ENCODE data around the gene TM4SF5.

Gene TM4SF5

GRCh38 chr17:4748686-4749085 is 23.0 kb upstream of the TM4SF5 start:
- no peak for DNase-seq

GRCh38 chr17:4750606-4751005 is 21.1 kb upstream of the TM4SF5 start:
- no peak for DNase-seq

- DNase-seq: no peak
These were observed 19.8 kb upstream of the TM4SF5 start for GRCh38 chr17:4751932-4752331.

GRCh38 chr17:4753392-4753791 is 18.3 kb upstream of the TM4SF5 start:
- no peak for DNase-seq

- DNase-seq: no peak
These were observed 11.9 kb upstream of the TM4SF5 start for GRCh38 chr17:4759776-4760236.

- no peak for DNase-seq
These were observed 7.1 kb upstream of the TM4SF5 start for GRCh38 chr17:4764595-4764994.

- DNase-seq: no peak
These were observed 5.5 kb upstream of the TM4SF5 start for GRCh38 chr17:4766201-4766600.

GRCh38 chr17:4766723-4767122 is 5.0 kb upstream of the TM4SF5 start:
- DNase-seq: no peak

GRCh38 chr17:4768298-4768697 is 3.4 kb upstream of the TM4SF5 start:
- no peak for DNase-seq

- no peak for DNase-seq
These were observed 2.1 kb upstream of the TM4SF5 start for GRCh38 chr17:4769628-4770027.

- no peak for DNase-seq
These were observed 538 bp downstream of the TM4SF5 start for GRCh38 chr17:4772235-4772613.

- DNase-seq: no peak
These were observed 6.5 kb downstream of the TM4SF5 start for GRCh38 chr17:4777969-4778760.

GRCh38 chr17:4780325-4780955 is 8.8 kb downstream of the TM4SF5 start:
- DNase-seq: no peak

- no peak for DNase-seq
These were observed 11.0 kb downstream of the TM4SF5 start for GRCh38 chr17:4782652-4783051.

- DNase-seq: no peak
These were observed 13.8 kb downstream of the TM4SF5 start for GRCh38 chr17:4785311-4786105.

GRCh38 chr17:4786106-4786511 is 14.4 kb downstream of the TM4SF5 start, which contains the start of gene VMO1:
Gene VMO1, minus strand, starts transcription at chr17:4786364. Its CDS starts 12 bp downstream, at chr17:4786352.
- DNase-seq: no peak

- DNase-seq: no peak
These were observed 14.8 kb downstream of the TM4SF5 start for GRCh38 chr17:4786516-4786915.

GRCh38 chr17:4788159-4788806 is 16.6 kb downstream of the TM4SF5 start:
- DNase-seq: no peak

GRCh38 chr17:4788807-4789700 is 17.4 kb downstream of the TM4SF5 start, which contains the start of gene GLTPD2:
Gene GLTPD2, plus strand, starts transcription at chr17:4788964. Its CDS starts 48 bp downstream, at chr17:4789012.
- no peak for DNase-seq

- DNase-seq: no peak
These were observed 17.9 kb downstream of the TM4SF5 start for GRCh38 chr17:4789701-4789950.

GRCh38 chr17:4789951-4790704 is 18.4 kb downstream of the TM4SF5 start:
- DNase-seq: peak; percentile 68 to 73
